ENCODE results near the gene KANK2. TPM values are rescaled to one million over a fixed set of nuclear protein-coding genes. Genes with fewer than 3 reads are reported as not detected.

KANK2 gene
- polyA plus RNA-seq, 1 of the 3 experiments (the other 2 are of a cell fraction), result 92.4 TPM

DNA sequence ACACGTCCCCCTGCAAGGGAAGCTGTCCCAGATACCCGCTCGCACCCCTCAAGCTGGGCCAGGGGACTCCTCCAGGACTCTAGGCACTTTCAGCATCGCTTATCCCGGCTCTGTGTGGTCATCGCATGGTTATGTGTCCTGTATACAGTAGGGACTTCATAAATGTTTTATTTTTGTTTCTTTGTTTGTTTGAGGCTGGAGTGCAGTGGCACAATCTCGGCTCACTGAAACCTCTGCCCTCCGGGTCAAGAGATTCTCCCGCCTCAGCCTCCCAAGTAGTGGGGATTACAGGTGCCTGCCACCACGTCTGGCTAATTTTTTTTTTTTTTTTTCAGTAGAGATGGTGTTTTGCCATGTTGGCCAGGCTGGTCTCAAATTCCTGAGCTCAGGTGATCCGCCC, 49.6 kb upstream of the KANK2 start:
- Histone ChIP-seq H3K4me1 (ENCODE audit: control insufficient read depth in 1 of 2, insufficient read depth in 2 of 2, low read depth in 1 of 2, low read length in 1 of 2) (peaks cover 0 to 4% of the 10 kb centered on the region in 2 experiments; a peak in 1 of 4 replicates), H3K4me2 (no peak overlapping the region), H3K9me2 (no peaks in the 10 kb centered on the region), H2AFZ (ENCODE audit: low read depth) (no peak overlapping the region), H4K20me1 (ENCODE audit: insufficient read depth) (no peaks in the 10 kb centered on the region; the same call in 1 of the 2 replicates), H3F3A (replicated peaks; ENCODE audit: insufficient read depth) (peaks cover 11% of the 10 kb centered on the region), H3K9me3 (no peaks in the 10 kb centered on the region), H3K27me3 (ENCODE audit: insufficient read depth) (no peaks in the 10 kb centered on the region), H3K36me3 (replicated peaks in 1 of 2; ENCODE audit: control insufficient read depth in 1 of 2, insufficient read depth in 2 of 2, low read length in 1 of 2) (peaks cover 6 to 20% of the 10 kb centered on the region in 2 experiments), H3K27ac (ENCODE audit: low read depth in 2 of 2, low read length in 1 of 2) (no peak overlapping the region), H3K79me2 (ENCODE audit: insufficient read depth) (no peaks in the 10 kb centered on the region), H3K9ac (no peak overlapping the region), H3K4me3 (ENCODE audit: low read depth in 2 of 2, low read length in 1 of 2) (no peak overlapping the region)
- ChIA-PET POLR2A (no interaction called here), CTCF (interaction anchor here (0.9 to 1.5 kb wide), 3 partner anchors 15 to 120 kb away, joined by 3 to 4 read pairs (median 3); no protein-coding TSS in a partner anchor)
- no peak for DNase-seq
- no peak for TF ChIP-seq CTCF (IDR thresholded peaks at IDR 0.05)
- 90% methylated on average over 11 of the region's 11 CpGs for WGBS (ENCODE audit: low lambda C conversion rate)

- no peak overlapping the region for H3K9ac ChIP-seq
- H3K9me2 ChIP-seq, result no peaks in the 10 kb centered on the region
- peaks cover 11% of the 10 kb centered on the region for H3F3A ChIP-seq (replicated peaks; ENCODE audit: insufficient read depth)
- WGBS (ENCODE audit: low lambda C conversion rate), result 93% methylated on average over 5 of the region's 5 CpGs
- H3K9me3 ChIP-seq, result no peaks in the 10 kb centered on the region
- ChIA-PET CTCF (interaction anchor here (0.9 to 4.1 kb wide), 5 partner anchors 9 to 237 kb away, joined by 3 to 57 read pairs (median 6); partner anchors contain the start of gene DOCK6), POLR2A (no interaction called here)
- H3K36me3 ChIP-seq (replicated peaks in 1 of 2; ENCODE audit: control insufficient read depth in 1 of 2, insufficient read depth in 2 of 2, low read length in 1 of 2), result peaks cover 4 to 11% of the 10 kb centered on the region in 2 experiments
- peaks cover 0 to 4% of the 10 kb centered on the region in 2 experiments; a peak in 1 of 4 replicates for H3K4me1 ChIP-seq (ENCODE audit: control insufficient read depth in 1 of 2, insufficient read depth in 2 of 2, low read depth in 1 of 2, low read length in 1 of 2)
- no peak overlapping the region for H2AFZ ChIP-seq (ENCODE audit: low read depth)
- no peak overlapping the region for H3K4me2 ChIP-seq
- no peak for DNase-seq
- no peak for TF ChIP-seq RCOR1 (IDR thresholded peaks at IDR 0.05; ENCODE audit: low read length)
- no peak for TF ChIP-seq EP300 (IDR thresholded peaks at IDR 0.05; ENCODE audit: borderline replicate concordance in 1 of 2, low read depth in 1 of 2, low read length in 1 of 2)
- no peaks in the 10 kb centered on the region for H3K79me2 ChIP-seq (ENCODE audit: insufficient read depth)
- H3K27me3 ChIP-seq (ENCODE audit: insufficient read depth), result no peaks in the 10 kb centered on the region
- no peaks in the 10 kb centered on the region; the same call in 1 of the 2 replicates for H4K20me1 ChIP-seq (ENCODE audit: insufficient read depth)
- no peak overlapping the region for H3K4me3 ChIP-seq (ENCODE audit: low read depth in 2 of 2, low read length in 1 of 2)
- no peak overlapping the region for H3K27ac ChIP-seq (ENCODE audit: low read depth in 2 of 2, low read length in 1 of 2)
Observed at GRCh38 chr19:11244846-11245589, 47.7 kb upstream of the KANK2 start.

DNA sequence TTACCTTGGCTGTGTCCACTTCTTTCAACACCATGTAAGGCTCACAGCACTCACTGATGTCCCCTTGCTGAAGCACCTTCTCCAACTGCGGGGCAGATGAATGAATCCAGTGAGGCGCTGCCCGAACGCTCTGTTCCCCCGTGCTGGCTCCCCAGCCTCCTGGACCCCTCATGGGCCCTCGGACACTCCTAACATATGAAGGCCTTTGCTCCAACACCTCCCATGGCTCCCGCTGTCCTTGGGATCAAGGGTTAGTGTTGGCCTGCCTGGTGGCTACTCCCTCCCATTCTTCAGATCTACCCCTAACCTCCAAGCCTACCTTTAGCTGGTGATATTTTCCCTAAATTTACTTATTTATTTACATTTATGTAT, 46.4 kb upstream of the KANK2 start:
- Histone ChIP-seq H4K20me1 (ENCODE audit: insufficient read depth) (no peaks in the 10 kb centered on the region; the same call in 1 of the 2 replicates), H3K4me2 (no peak overlapping the region), H3K9me2 (no peaks in the 10 kb centered on the region), H3K9ac (no peak overlapping the region), H3K9me3 (no peaks in the 10 kb centered on the region), H3F3A (replicated peaks; ENCODE audit: insufficient read depth) (peaks cover 11% of the 10 kb centered on the region), H3K4me1 (ENCODE audit: control insufficient read depth in 1 of 2, insufficient read depth in 2 of 2, low read depth in 1 of 2, low read length in 1 of 2) (peaks cover 0 to 4% of the 10 kb centered on the region in 2 experiments; a peak in 1 of 4 replicates), H3K79me2 (ENCODE audit: insufficient read depth) (no peaks in the 10 kb centered on the region), H3K36me3 (replicated peaks in 1 of 2; ENCODE audit: control insufficient read depth in 1 of 2, insufficient read depth in 2 of 2, low read length in 1 of 2) (peaks cover 2 to 10% of the 10 kb centered on the region in 2 experiments), H3K27ac (ENCODE audit: low read depth in 2 of 2, low read length in 1 of 2) (no peak overlapping the region), H3K27me3 (ENCODE audit: insufficient read depth) (no peaks in the 10 kb centered on the region), H2AFZ (ENCODE audit: low read depth) (0 out of 2 replicates have a peak overlapping the region, but pooled peaks have one; percentile 72), H3K4me3 (ENCODE audit: low read depth in 2 of 2, low read length in 1 of 2) (no peak overlapping the region; a peak in 1 of 4 replicates)
- CTCF ChIA-PET, result interaction anchor here (0.6 to 4.1 kb wide), 24 partner anchors 10 to 239 kb away, joined by 3 to 57 read pairs (median 4); partner anchors contain the start of genes CCDC159, DOCK6, RGL3 and SWSAP1
- WGBS (ENCODE audit: low lambda C conversion rate), result 97% methylated on average over 6 of the region's 7 CpGs
- POLR2A ChIA-PET, result interaction anchor here (0.7 kb wide), 1 partner anchor 20 kb away, joined by 3 read pairs; no protein-coding TSS in a partner anchor
- no peak for DNase-seq
- TF ChIP-seq POLR2AphosphoS5 (IDR thresholded peaks at IDR 0.05; ENCODE audit: low read depth, low read length) (no peak), TCF12 (IDR thresholded peaks at IDR 0.05) (no peak), MXI1 (IDR thresholded peaks at IDR 0.05; ENCODE audit: low read depth, low read length) (no peak), NFIC (IDR thresholded peaks at IDR 0.05; ENCODE audit: borderline replicate concordance) (no peak), USF1 (IDR thresholded peaks at IDR 0.05; ENCODE audit: borderline replicate concordance, low read depth) (no peak), CTCF (IDR thresholded peaks at IDR 0.05) (no peak), JUND (IDR thresholded peaks at IDR 0.05) (no peak), YY1 (IDR thresholded peaks at IDR 0.05; ENCODE audit: low read depth) (no peak), NRF1 (IDR thresholded peaks at IDR 0.05; ENCODE audit: low read depth, low read length) (no peak), GABPA (IDR thresholded peaks at IDR 0.05; ENCODE audit: low read depth) (no peak), FOSL2 (IDR thresholded peaks at IDR 0.05; ENCODE audit: borderline replicate concordance, low read depth) (no peak), MEF2A (IDR thresholded peaks at IDR 0.05; ENCODE audit: borderline replicate concordance, low read depth) (no peak), TEAD4 (IDR thresholded peaks at IDR 0.05; ENCODE audit: borderline replicate concordance, insufficient read depth) (no peak)
- TF ChIP-seq, protein P1, sequence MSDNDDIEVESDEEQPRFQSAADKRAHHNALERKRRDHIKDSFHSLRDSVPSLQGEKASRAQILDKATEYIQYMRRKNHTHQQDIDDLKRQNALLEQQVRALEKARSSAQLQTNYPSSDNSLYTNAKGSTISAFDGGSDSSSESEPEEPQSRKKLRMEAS (IDR thresholded peaks at IDR 0.05; ENCODE audit: low read depth), result no peak

All from SK-N-SH (cell line).